ENCODE measurements around the gene MYADML2.

GRCh38 chr17:81895400-81895799, 51.6 kb downstream of the MYADML2 start:
- TF ChIP-seq CTCF (conservative IDR thresholded peaks at IDR 0.05), result no peak
- TF ChIP-seq EZH2 (IDR thresholded peaks at IDR 0.05; ENCODE audit: low read depth), result no peak

Measured in PC-9 (cell line).